Astrocyte of the spinal cord (primary cell): ENCODE data around the gene C19orf25.
"Not testable (repeated sequence)": the region's sequence is repeated elsewhere in the genome, so short reads cannot be mapped to it uniquely, and the experiment has no call there.

Experiments
- DNase-seq: peaks from one replicate; pipeline ENCODE4 v3.0.0; 2011; ENCODE audit warnings: low read depth, low spot score
- H3K4me3 ChIP-seq: 2 replicates; pipeline ENCODE4 v1.5.1; 2011; ENCODE audit warnings: low read depth, mild to moderate bottlenecking, low read length, moderate library complexity
- CTCF ChIP-seq: IDR thresholded peaks from 2 replicates; pipeline ENCODE4 v1.5.1; 2012; ENCODE audit warnings: low read depth, mild to moderate bottlenecking, low read length, inconsistent platforms
- in situ Hi-C: cut with HindIII; loops from 2 replicates; pipeline ENCODE4 v1.10.0; 2017; ENCODE audit warnings: low sequenced_read_pairs

The C19orf25 gene

DNA sequence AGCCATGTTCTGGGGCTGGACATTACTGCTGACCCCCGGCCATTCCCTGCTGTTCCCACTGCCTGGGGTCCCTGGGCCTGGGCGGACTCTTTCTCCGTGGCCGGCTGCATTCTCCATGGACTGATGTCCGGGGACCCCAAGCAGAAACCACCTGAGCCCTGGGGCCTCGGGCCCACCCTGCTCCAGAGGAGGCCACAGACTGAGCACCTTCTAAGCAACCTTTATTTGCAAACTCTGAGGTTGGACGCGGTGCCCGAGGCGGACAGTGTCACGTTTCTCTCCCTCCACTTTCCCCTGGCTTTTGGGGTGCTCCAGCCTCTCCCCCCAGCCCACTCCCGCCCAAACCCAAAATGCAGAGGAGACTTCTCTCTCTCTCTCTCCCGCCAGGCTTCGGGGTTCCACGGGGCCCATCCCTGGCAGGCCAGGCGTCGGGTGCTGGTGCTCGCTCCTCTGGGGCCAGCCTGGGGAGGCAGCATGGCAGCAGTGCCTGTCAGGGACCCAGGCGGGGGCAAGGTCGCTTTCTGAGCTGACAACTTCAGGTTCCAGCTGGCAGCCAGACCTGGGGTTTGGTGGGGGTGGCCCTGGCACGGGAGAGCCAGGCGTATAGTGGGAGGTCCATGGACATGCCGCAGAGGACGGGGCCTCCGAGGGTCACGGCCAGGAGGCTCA, 2.3 kb upstream of the C19orf25 start:
- DNase-seq, result no peak
- no peak for TF ChIP-seq CTCF
- in situ Hi-C loops, result no loop called here
- H3K4me3 ChIP-seq, result no peak overlapping the region

- H3K4me3 ChIP-seq, in situ Hi-C loops, DNase-seq: not testable (repeated sequence)
Observed at GRCh38 chr19:1477056-1477455, 2.0 kb downstream of the C19orf25 start.

- DNase-seq, result no peak
- in situ Hi-C loops, result no loop called here
- no peak for TF ChIP-seq CTCF
- H3K4me3 ChIP-seq, result no peak overlapping the region
Observed at GRCh38 chr19:1475751-1476437, 3.1 kb downstream of the C19orf25 start.

- no peak for DNase-seq
- H3K4me3 ChIP-seq, result no peak overlapping the region
- in situ Hi-C loops, result no loop called here
- TF ChIP-seq CTCF, result no peak
Observed at GRCh38 chr19:1474765-1475351, 4.2 kb downstream of the C19orf25 start.

- no peak for TF ChIP-seq CTCF
- no peak overlapping the region for H3K4me3 ChIP-seq
- peak; percentile 22 for DNase-seq
- in situ Hi-C loops, result no loop called here
Observed at GRCh38 chr19:1474011-1474764, 4.8 kb downstream of the C19orf25 start.

- H3K4me3 ChIP-seq, result no peak overlapping the region
- in situ Hi-C loops, result no loop called here
- no peak for TF ChIP-seq CTCF
- DNase-seq, result no peak
Observed at GRCh38 chr19:1473085-1473851, 5.7 kb downstream of the C19orf25 start.
